Kasumi-1 (cell line): ENCODE results near the gene ZDHHC17.
"Not testable (repeated sequence)": the region's sequence is repeated elsewhere in the genome, so short reads cannot be mapped to it uniquely, and the experiment has no call there.

Experiments
- DNase-seq, 2 experiments: peaks; one replicate each; lab custom pipeline; 2025; lab: John Stamatoyannopoulos, UW

ZDHHC17 gene

DNA sequence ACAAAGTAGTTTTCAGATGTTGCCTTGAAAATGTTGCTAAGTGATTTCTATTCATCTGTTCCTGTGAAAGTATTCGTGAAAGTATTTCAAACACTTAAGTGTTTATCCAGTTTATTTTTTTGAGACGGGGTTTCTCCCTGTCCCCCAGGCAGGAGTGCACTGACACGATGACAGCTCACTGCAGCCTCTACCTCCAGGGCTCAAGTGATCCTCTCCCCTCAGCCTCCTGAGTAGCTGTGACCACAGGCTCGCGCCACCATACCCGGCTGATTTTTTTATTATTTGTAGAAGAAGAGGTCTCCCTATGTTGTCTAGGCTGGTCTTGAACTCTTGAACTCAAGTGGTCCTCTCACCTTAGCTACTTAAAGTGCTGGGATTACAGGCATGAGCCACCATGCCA is 1.7 kb downstream of the ZDHHC17 start:
- no peak for DNase-seq

DNA sequence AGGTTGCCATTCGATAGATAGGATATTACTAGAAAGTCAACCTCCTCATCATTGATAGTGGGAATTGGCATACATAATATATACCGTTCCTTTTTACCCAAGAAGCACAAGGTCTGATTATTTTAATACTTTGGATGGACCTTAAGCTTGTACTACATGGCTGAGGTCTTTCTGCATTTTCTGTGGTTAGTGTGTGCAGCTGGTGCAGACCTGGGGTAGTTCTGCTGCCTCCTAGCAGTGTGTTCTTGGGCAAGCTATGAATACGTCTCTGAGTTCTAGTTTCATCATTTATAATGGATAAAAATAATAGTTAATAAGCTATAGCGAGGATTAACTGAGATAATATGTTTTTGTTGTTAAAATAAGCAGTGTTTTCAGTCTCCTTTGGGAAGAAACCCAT is 2.2 kb downstream of the ZDHHC17 start:
- DNase-seq: no peak

DNA sequence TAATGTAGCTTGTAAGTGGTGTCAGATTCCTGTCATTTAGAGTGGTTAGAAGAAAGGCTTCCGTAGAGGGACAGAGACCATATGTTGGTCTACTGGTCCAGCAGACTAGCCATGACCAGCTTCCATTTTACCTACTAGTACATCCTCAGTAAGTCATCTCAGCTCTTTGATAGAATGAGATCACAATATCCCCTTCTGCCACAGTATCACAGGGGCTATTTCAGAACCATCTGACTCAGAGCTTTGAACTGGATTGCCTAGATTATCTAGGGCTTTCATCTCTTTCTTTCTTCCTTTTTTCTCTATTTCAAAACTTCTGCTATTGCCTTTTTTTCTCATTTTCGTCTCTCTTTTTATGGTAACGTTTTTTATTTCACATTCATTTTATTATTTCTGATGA is 4.7 kb downstream of the ZDHHC17 start:
- no peak for DNase-seq

DNA sequence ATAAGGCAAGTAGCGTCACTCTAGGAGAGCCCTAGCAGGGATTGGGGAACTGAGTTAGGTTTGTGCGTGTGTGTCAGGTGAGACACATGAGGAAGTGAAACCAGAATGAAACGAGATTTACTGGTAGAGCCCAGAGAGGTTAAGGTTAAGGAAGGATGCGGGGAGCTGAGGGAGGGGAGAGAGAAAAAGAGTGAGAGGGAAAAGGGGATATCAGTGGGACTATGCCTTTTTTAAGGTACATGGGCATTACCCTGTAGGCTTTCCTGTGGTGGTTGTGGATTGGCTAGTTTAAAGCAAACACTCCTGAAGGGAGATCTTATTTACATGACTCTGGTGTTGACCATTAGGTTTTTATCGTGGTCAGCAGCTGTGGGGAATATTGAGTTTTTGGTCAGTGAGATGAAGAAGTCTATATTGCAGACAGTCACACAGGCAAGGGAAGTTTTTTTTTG is 13.9 kb downstream of the ZDHHC17 start:
- DNase-seq: no peak

DNA sequence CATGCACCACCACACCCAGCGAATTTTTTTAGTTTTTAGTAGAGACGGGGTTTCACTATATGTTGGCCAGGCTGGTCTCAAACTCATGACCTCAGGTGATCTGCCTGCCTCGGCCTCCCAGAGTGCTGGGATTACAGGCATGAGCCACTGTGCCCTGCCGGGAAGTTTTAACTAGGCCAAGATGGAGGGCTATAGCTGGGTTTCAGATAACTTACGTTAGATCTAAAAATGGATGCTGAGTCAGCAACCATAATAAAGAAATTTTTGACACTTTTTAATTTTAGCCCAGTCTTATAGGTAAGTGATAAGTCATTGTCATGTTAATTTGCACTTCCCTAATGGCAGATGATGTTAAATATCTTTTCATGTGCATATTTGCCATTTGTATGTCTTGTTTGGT is 14.4 kb downstream of the ZDHHC17 start:
- DNase-seq: no peak

DNA sequence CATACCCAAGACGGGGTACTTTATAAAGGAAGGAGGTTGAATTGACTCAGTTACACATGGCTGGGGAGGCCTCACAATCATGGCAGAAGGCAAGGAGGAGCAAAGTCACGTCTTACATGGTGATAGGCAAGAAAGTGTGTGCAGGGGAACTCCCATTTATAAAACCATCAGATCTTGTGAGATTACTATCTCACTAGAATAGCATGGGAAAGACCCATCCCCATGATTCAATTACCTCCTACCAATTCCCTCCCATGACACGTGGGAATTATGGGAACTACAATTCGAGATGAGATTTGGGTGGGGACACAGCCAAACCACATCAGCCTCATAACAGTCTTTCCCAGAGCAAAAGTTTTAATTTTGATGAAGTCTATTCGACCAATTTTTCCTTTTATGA is 15.4 kb downstream of the ZDHHC17 start:
- DNase-seq: not testable (repeated sequence)

DNA sequence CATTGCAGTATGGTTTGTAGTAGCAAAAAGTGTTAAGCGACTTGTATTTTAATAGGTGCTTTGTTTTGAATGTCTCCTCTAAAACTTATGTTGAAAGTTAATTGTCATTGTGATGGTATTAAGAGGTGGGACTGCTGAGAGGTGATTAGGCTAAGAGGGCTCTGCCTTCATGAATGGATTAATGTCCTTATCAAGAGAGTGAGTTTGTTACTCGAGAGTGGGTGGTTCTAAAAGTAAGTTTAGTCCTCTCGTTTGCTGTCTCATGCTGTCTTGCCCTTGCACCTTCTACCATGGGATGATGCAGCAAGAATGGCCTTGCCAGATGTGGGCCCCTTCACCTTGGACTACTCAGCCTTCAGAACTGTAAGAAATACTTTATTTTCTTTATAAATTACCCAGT is 17.4 kb downstream of the ZDHHC17 start:
- no peak for DNase-seq

DNA sequence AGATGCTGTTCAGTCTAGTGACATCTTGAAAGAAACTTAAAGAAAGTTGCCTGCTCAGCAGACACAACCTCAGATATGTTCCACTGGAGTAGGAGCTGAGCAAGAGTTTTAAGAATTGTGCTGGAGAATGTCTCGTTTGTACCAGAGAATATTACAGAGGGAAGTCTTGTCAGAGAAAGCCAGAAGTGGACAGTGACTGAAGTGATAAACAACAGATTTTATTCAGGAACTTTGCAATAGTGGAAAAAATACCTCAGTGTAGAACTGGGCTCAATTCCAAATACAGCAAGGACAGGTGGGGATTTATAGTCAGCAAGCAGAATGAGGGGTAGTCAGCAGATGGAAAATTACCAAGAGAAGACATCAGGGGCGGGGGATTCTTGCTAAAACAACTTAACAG is 18.6 kb downstream of the ZDHHC17 start:
- no peak for DNase-seq

DNA sequence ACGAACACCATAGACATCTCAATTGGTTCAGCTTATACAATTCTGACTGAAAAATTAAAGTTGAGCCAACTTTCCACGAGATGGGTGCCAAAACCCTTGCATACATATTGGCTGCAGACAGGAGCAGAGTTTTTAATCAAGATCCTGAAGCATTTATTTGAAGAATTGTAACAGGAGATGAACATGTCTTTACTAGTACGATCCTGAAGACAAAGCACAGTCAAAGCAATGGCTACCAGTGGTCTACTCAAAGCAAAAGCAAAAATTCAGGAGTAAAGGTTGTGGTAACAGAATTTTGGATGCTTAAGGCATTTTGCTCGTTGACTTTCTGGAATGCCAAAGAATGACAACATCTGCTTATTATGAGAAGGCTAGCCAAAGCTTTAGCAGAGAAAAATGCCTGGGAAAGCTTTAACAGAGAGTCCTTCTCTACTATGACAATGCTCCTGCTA is 20.7 kb downstream of the ZDHHC17 start:
- no peak for DNase-seq

DNA sequence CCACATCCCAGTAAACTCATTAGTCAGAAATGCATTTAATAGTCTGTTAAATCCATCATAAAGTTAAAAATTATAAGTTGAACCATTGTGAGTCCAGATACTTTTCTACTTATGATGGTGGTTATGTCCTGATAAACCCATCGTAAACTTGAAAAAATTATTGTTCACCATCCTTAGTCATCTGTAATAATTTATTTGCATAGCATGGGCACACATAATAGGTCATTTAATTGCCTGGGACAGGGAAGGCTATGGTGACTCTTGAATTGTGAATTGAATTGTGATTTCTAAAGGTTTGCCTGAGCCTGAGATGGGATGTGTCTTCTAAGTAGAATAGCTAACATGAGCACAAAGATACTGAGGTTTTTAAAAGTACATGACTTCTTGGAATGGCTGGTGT is 21.5 kb downstream of the ZDHHC17 start:
- no peak for DNase-seq

DNA sequence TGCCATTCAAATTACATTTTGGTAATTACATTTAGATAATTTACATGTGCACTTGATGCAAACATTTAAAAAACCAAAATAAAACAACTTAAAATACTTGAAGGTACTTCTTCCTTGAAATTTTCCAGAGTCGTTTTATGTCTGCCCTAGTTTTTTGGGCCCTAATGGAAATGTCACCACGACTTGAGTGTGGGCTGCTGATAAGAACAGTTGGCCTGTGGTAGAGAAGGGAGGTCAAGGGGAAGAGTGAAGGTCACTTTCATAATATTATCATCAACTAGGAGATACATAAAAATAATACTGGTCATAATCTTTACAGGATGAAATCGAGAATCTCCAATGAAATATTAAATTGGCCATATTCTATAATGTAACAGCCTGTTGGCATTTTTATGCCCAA is 23.1 kb downstream of the ZDHHC17 start:
- no peak for DNase-seq

DNA sequence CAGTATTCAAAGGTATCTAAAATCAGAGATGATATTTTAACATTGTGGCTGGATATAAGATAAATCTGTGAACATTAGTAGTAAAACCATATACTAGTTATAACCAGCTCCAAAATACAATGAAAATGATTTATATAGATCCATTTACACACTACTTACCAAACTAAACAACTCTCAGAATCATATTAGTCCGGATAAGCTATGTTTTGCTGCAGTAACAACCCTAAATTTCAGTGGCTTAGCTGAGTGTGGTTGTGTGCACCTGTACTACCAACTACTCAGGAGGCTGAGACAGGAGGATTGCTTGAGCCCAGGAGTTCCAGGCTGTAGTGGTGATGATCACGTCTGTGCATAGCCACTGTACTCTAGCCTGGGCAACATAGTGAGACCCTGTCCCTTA is 23.8 kb downstream of the ZDHHC17 start:
- no peak for DNase-seq

DNA sequence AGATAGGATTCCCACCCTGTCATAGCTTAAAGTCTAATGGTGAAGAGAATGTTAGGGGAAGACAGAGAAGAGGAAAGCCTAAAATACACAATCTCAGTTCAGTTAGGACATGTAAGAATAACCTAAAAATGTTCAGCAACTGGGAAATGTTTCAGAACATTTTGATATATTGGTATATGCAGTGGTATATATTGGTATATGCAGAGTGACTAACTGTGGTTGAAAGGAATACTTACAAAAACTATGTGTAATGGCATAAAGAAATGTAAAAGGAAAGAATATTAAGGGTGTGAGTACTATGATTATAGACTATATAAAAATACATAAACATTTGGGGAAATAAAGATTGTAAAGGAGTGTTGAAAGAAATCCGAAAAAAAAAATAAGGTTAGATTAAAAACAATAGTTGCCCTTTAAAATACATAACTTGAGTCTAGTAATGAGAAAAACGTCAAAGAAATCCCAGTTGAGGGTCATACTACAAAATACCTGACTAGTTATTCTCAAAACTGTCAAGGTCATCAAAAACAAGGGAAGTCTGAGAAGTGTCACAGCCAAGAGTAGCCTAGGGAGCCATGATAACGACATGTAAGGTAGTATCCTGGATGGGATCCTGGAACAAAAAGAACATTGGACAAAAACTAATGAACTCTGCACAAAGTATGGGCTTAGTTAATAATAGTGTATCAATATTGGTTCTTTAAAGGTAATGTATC is 25.6 kb downstream of the ZDHHC17 start:
- DNase-seq: no peak

DNA sequence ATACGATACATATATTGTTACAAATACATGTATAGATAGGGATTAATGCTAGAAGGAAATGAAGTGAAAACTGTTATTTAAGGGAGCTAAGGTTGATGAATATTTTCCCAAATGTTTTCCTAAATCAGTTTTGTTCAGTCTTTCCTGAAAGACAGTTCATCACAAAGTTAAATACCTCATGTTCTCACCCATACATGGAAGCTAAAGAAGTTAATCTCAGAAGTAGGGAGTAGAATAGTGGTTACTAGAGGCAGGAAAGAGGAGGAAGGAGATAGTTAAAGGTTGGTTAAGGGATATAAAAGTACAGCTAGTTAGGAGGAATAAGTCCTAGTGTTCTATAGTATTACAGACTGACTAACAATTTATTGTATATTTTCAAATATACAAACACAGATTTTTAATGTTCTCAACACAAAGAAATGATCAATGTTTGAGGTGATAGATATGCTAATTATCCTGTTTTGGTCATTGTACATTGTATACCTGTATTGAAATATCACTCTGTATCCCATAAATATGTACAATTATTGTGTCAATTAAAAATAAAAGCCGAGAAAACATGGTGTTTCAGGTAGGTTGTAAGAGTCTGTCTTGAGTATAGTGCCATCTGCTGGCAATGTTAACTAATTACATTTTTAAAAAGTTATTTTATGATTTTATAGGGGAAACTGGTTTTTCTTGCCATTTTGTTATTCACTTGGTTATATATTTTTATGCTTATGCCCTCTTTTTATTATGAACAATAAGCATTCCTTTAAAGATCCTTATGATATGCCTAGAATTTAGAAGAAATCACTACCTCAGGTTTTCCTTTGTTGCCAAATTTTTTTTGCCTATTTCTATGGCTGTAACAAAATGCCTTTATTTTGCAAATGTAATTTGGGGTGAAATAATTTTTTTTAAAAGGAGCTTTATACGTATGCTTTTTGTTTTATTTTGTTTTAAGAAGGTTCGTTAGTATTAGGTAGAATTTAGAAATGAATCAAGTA is 26.9 kb downstream of the ZDHHC17 start:
- DNase-seq: peak; percentile 57 to 62

DNA sequence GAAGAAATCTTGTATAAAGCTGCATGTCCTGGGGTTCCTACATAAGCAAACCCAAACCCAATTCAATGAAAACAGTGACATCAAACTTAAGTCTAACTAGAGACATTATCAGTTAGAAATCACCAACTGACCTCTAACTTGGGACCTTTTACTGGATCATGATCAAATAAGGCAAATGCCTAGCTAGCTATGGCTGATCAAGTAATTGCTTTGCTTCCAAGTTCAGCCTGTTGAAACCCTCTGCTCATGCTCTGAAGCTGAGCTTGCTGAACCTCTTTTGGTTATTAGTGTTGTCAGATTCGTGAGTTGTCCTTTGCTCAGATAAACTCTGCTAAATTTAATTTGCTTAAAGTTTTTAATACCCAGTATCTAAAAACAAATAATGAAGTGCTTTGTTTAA is 28.9 kb downstream of the ZDHHC17 start:
- DNase-seq: no peak

DNA sequence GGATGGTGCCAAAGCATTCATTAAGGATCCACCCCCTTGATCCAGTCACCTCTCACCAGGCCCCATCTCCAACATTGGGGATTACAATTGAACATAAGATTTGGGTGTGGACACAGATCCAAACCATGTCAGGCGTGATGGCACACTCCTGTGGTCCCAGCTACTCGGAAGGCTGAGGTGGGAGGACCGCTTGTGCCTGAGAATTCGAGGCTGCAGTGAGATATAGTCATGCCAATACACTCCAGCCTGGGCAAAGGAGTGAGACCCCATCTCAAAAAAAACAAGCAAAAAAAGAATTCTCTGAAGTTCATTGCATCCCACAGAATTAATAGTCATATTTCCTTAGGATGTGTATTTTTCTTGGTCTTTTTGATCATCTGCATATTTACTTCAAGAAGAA is 34.9 kb downstream of the ZDHHC17 start:
- no peak for DNase-seq

DNA sequence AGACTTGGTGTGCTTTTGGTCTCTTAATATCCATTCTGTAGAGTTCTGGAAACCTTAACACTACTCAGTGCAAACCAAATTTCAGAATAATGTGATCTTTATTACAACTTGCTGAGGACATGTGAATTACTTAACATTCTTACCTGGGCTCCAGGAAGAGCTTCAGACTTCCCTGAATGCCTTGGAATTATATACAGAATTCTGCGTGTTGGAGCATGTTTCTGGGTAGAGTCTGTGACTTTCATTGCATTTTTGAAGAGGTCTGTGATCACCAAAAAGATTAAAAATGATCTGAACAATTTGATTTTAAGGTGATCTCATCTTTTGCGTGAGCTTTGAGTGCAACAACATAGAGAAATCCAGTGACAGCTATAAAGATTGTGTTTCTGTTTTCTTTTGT is 35.4 kb downstream of the ZDHHC17 start:
- DNase-seq: no peak

DNA sequence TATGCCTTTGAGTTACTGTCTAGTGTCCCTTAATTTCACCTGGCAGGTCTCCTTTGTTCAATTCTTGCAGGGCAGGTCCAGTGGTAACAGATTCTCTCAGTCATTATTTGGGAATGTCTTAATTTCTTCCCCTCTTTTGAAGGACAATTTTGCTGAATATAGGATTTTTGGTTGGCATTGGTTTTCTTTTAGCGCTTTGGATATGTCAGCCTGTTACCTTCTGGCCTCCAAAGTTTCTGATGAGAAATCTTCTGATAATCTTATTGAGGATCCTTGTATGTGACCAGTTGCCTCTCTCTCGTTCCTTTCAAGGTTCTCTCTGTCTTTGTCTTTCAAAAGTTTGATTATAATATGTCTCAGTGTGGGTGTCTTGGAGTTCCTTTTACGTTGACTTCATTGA is 38.1 kb downstream of the ZDHHC17 start:
- no peak for DNase-seq

DNA sequence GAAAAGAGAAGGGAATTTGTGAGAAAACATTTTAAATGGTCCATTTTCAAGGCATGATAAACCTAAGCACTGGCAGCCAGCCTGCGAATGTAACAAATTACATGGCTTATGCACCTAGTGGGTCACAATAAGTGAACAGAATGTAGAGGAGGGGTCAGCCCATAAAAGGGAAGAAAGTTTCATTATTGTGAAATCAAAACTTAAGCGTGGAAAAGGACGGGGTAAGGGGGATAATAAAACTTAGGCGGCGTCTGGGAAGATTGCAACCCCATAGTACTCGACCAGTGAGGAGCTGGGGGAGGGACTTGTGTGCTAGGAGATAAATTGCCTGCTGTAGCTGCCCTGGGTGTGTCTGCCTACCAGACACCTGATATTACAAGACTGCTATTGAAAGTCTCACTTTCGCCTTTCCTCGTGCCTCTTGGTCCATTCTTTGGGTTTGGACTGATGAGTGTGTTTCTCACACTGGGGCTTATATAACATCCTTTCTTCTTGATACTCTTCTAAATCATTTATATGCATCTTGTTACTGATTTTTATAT is 40.6 kb downstream of the ZDHHC17 start:
- no peak for DNase-seq

DNA sequence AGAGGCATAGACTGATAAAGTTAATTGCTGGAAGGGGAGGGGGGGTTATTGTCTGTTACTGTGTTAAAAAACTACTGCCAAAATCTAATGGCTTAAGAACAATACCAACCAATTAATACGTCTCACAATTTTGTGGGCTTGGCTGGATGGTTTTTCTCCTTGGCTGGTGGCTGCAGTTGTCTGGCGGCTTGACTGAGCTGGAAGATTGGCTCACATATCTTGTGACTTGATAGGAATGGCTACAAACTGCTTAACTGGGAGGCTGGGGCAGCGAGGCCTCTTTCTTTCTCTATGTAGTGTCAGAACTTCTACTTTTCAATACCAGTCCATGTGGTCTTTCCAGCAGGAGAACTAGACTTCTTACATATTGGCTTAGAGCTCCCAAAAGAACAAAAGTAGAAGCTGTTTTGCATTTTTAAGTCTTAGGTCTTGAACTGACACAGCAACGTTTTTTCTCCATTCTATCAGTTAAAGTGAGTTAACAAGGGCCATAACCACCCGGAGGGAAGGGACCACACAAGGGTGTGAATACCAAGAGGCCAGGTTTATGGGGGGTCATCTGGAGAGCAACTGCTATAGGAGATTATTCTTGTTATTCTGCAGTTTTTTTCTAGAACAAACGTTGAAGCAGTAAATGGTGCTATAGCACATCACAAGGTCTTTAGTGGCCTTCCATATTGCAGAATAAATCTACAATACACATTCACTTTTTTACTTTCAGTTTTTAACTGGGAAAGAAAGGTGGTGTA is 46.9 kb downstream of the ZDHHC17 start:
- DNase-seq: no peak

DNA sequence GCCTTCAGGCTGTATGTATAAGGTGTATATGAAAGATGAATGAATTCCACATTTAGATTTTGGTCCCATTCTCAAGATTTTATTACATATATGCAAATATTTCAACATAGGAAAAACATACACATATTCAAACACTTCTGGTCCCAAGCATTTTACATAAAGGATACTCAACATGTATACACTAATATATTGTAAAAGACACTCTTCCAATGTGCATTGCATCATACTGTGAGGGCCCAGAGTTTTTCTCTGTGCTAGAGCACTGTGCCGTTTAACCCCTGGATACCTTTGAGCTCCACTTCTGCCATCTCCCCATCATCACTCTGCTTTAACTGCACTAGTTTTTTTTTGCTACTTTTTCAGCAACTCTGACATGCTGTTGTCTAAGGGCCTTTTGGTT is 48.1 kb downstream of the ZDHHC17 start:
- no peak for DNase-seq

DNA sequence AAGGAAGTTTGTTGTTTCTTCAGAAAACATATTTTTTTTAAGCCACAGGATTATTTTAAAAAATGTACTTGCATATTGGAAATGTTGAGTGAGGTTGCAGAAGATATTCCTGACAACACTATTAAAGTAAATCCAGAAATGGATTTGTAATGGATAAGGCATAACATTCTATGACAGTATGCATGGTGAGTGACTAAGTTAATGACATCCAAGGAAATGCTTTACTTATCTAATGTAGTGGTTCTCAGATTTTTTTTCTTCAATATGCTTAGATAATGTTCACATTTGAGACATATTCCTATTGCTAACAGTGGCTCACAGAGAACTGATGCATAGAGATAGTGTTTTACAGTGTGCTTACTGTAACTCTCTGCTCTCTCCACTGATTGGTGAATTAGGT is 49.4 kb downstream of the ZDHHC17 start:
- no peak for DNase-seq
